ENCODE measurements around the gene KRTAP27-1. TPM values are rescaled to one million over a fixed set of nuclear protein-coding genes. Genes with fewer than 3 reads are reported as not detected.

KRTAP27-1 gene
- total RNA-seq (2022; extraction: Qiagen RNA extraction): not detected in 5 replicates

DNA sequence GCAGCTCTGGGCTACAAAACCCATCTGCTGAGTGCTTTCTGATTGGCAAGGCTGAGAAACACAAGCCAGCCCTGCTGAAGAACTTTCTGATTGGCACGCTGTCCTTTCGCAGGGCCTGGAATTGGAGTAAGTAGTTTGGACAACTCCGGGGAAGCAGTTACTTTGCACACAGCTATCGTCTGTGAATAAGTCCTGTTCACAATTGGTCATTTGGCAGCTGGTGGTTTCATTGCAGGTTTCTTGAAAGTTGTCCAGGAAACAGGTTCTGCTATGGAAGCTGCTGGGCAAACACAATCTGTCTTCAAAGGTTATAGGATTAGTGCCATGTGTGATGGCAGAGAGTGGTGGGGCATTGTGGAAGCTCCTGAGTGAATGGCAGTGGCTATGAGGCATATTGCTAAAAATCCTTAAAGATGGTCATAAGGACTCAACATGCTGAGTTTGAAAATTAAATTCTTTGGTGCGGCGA is at the start of gene KRTAP27-1:
Gene KRTAP27-1, minus strand, starts transcription at position 419 of the 469 bp plus-strand sequence. Its CDS starts 26 bp downstream, at position 393.

DNA sequence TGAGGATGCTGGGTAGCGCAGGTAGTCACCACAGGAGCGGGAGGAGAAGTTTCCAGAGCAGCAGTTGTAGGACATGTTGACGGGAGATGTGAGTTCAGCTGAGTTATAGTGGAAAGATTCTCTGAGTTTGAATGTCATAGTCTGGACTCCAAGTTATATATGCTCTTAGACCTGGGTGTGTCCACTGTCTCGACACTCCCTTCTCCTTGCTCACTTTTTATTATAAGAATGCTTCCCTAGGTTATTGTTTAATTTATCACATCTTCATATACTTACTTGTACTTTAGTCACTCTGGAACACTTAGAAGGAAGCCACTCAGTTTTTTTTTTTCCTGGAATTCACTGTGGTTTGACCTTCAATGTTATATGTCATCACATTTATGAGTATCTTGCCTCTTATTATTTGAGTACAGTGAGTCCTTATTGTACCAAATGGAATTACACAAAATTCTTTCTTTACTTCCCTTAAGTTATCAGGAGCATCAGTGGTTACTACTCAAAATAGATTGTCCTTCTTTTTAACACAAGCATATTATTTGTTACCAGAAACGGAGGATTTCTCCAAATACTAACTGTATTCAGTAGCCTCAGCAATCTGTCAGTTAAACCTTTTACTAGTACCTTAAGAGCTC is 34.8 kb upstream of the KRTAP27-1 start, which contains the start of gene KRTAP13-2:
Gene KRTAP13-2, minus strand, starts transcription at position 133 of the 632 bp plus-strand sequence. Its CDS starts 58 bp downstream, at position 75.

GRCh38 chr21:30348506-30348905 is 11.0 kb upstream of the KRTAP27-1 start, which contains the start of gene KRTAP23-1:
Gene KRTAP23-1 (minus strand): TSS chr21:30348606. CDS start chr21:30348606, 0 bp downstream.

DNA sequence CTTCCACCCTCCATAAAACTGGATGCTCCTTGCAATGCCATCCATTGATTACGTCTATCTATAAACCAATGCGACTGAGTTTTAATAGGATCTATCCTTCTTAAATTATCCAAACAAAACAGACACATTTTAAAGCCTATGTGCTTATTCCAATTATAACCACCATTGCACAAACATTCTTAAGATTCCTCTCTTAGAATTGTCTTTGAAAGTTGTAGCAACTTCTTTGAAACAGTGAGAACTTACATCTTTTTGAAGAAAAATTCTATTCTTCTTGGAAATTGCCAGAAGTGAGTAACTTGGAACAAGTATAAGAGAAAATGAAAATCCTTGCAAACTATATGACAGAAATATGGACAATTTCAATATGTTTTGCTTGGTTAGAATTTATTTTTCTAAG is 17.3 kb downstream of the KRTAP27-1 start, which contains the start of gene KRTAP26-1:
Gene KRTAP26-1, minus strand, starts transcription at position 101 of the 400 bp plus-strand sequence. CDS start 280 bp downstream, outside the sequence.

GRCh38 chr21:30289215-30289614 is 48.3 kb downstream of the KRTAP27-1 start, which contains the start of gene KRTAP25-1:
Gene KRTAP25-1 (minus strand): TSS chr21:30289514. CDS start chr21:30289490, 24 bp downstream.

Other genes with a start within 250 kb of the KRTAP27-1 start
- not detected in 5 replicates for gene CLDN17, start 170.9 kb downstream of the KRTAP27-1 start, total RNA-seq (2022; extraction: Qiagen RNA extraction)
- gene CLDN8, start 121.6 kb downstream of the KRTAP27-1 start, total RNA-seq (2022; extraction: Qiagen RNA extraction): not detected in 5 replicates
- not detected in 5 replicates for gene KRTAP24-1, start 54.7 kb downstream of the KRTAP27-1 start, total RNA-seq (2022; extraction: Qiagen RNA extraction)
- not detected in 5 replicates for gene KRTAP25-1, start 48.2 kb downstream of the KRTAP27-1 start, total RNA-seq (2022; extraction: Qiagen RNA extraction)
- gene KRTAP26-1, start 17.4 kb downstream of the KRTAP27-1 start, total RNA-seq (2022; extraction: Qiagen RNA extraction): not detected in 5 replicates
- not detected in 5 replicates for gene KRTAP23-1, start 10.9 kb upstream of the KRTAP27-1 start, total RNA-seq (2022; extraction: Qiagen RNA extraction)
- gene KRTAP13-2, start 34.6 kb upstream of the KRTAP27-1 start, total RNA-seq (2022; extraction: Qiagen RNA extraction): not detected in 5 replicates
- not detected in 5 replicates for gene KRTAP13-1, start 58.3 kb upstream of the KRTAP27-1 start, total RNA-seq (2022; extraction: Qiagen RNA extraction)
- gene KRTAP13-3, start 88.2 kb upstream of the KRTAP27-1 start, total RNA-seq (2022; extraction: Qiagen RNA extraction): not detected in 5 replicates
- not detected in 5 replicates for gene KRTAP13-4, start 92.5 kb upstream of the KRTAP27-1 start, total RNA-seq (2022; extraction: Qiagen RNA extraction)
- not detected in 5 replicates for gene KRTAP15-1, start 102.6 kb upstream of the KRTAP27-1 start, total RNA-seq (2022; extraction: Qiagen RNA extraction)
- not detected in 5 replicates for gene KRTAP19-1, start 142.7 kb upstream of the KRTAP27-1 start, total RNA-seq (2022; extraction: Qiagen RNA extraction)
- not detected in 5 replicates for gene KRTAP19-2, start 149.7 kb upstream of the KRTAP27-1 start, total RNA-seq (2022; extraction: Qiagen RNA extraction)
- not detected in 5 replicates for gene KRTAP19-3, start 154.3 kb upstream of the KRTAP27-1 start, total RNA-seq (2022; extraction: Qiagen RNA extraction)
- not detected in 5 replicates for gene KRTAP19-4, start 159.5 kb upstream of the KRTAP27-1 start, total RNA-seq (2022; extraction: Qiagen RNA extraction)
- not detected in 5 replicates for gene KRTAP19-5, start 164.4 kb upstream of the KRTAP27-1 start, total RNA-seq (2022; extraction: Qiagen RNA extraction)
- gene KRTAP19-6, start 204.2 kb upstream of the KRTAP27-1 start, total RNA-seq (2022; extraction: Qiagen RNA extraction): not detected in 5 replicates
- not detected in 5 replicates for gene KRTAP19-7, start 223.6 kb upstream of the KRTAP27-1 start, total RNA-seq (2022; extraction: Qiagen RNA extraction)